Heart right ventricle (tissue), 16 donors: ENCODE measurements around the gene NRF1. TPM values are rescaled to one million over a fixed set of nuclear protein-coding genes. Genes with fewer than 3 reads are reported as not detected.

Experiments
- ATAC-seq, 8 donors: fragments of 200-7000 bp; cut with Tn5 transposase; one replicate each; pipeline ENCODE4 v1.9.1; 2020; ENCODE audit warnings: mild to moderate bottlenecking in 8 of 8, moderate library complexity in 8 of 8, moderate number of reproducible peaks in 1 of 8
- DNase-seq, 2 donors: peaks; one replicate each; pipeline ENCODE4 v3.0.0-alpha.2; 2020
- H3K27ac ChIP-seq, 10 donors: fragments of 200-600 bp; sonication (generic) in 2 of 10; one replicate each; pipeline versions ENCODE4 v1.5.0 to v1.8.0; 2020 to 2022; ENCODE audit warnings: mild to moderate bottlenecking in 3 of 10
- H3K27me3 ChIP-seq, 7 donors: fragments of 200-600 bp; one replicate each; pipeline ENCODE4 v1.8.0; 2021 to 2022; ENCODE audit warnings: mild to moderate bottlenecking in 2 of 7
- H3K36me3 ChIP-seq, 9 donors: fragments of 200-600 bp; sonication (generic) in 1 of 9; one replicate each; pipeline versions ENCODE4 v1.5.0 to v1.8.0; 2020 to 2022; ENCODE audit warnings: mild to moderate bottlenecking in 2 of 9
- H3K4me1 ChIP-seq, 9 donors: fragments of 200-600 bp; sonication (generic) in 1 of 9; one replicate each; pipeline versions ENCODE4 v1.5.0 to v1.8.0; 2020 to 2022; ENCODE audit warnings: mild to moderate bottlenecking in 4 of 9
- H3K4me3 ChIP-seq, 10 donors: fragments of 200-600 bp; sonication (generic) in 2 of 10; one replicate each; pipeline versions ENCODE4 v1.5.0 to v1.8.0; 2020 to 2022; ENCODE audit warnings: mild to moderate bottlenecking in 7 of 10, moderate library complexity in 2 of 10
- H3K9me3 ChIP-seq, 11 donors: fragments of 200-600 bp in 10 of 11; sonication (generic) in 2 of 11; one replicate each; pipeline versions ENCODE4 v1.5.0 to v1.8.0; 2013 to 2022; ENCODE audit warnings: mild to moderate bottlenecking in 2 of 11, control low read depth in 1 of 11, moderate library complexity in 1 of 11
- CTCF ChIP-seq, 9 donors: fragments of 200-600 bp; sonication (generic) in 2 of 9; IDR thresholded peaks; one replicate each; pipeline versions ENCODE4 v1.5.0 to v1.8.0; 2021 to 2022; ENCODE audit warnings: antibody characterized with exemption in 9 of 9, mild to moderate bottlenecking in 5 of 9, moderate library complexity in 1 of 9
- WGBS, 2 donors: extraction: QIAGEN DNeasy Blood & Tissue Kit; methylation state at CpG; one replicate each; pipeline ENCODE4 v1.1.7; 2013; ENCODE audit warnings: inconsistent platforms in 1 of 2; 5-methylcytosine and 5-hydroxymethylcytosine counted together
- intact Hi-C, 10 donors: fragments of 100-400 bp; cut with DNase I; formaldehyde crosslinking; loops; one replicate each; pipeline versions ENCODE4 v1.11.1 to v1.14.2; 2022
- polyA plus RNA-seq, 2 donors: library from polyadenylated mRNA; stranded (reverse); fragments of 200-250 nt; gene quantifications; one replicate each; pipeline ENCODE4 v1.2.3, GENCODE V29; 2013
- total RNA-seq, 10 donors: library from RNA; stranded (reverse); fragmentation: NEBNext Ultra II Directional in 3 of 10; extraction: Animal tissue kit (Norgen Biotek cat#: 25700) in 3 of 10; gene quantifications; one replicate each; pipeline versions ENCODE4 v1.2.1 to v1.2.4, GENCODE V29; 2021 to 2023
- donor health status: Arrhythmogenic right ventricular cardiomyopathy.
- donor health status: ischemic (EF 13 %, LVEDD 7.1; RV severe dilation, severe dysfunction).
- donor health status: healthy with polysubstance abuse.
- donor health status: DM: no; HTN: yes; CAD: no.
- donor health status: DM: no; HTN: no; CAD: no.
- donor health status: ischemic (EF 25% LVEDD 6.9; RV normal size, moderate dysfunction).
- donor health status: ischemic (EF 25% LVEDD 5.7; RV mildly dilated, moderate dysfunction).
- donor health status: healthy.
- donor health status: DM: yes; HTN: yes; CAD: no.
- donor health status: Ischemic cardiomyopathy.
- donor health status: ischemic (EF 35%, LVEDD 5.7; RV mildly dilated, moderate dysfunction).
- donor health status: nonischemic (EF 11% LVEDD 7.7; RV severe dilation, severe dysfunction).
- donor health status: DM: yes; HTN: yes; CAD: no.
- donor health status: PGD.
- donor health status: ischemic (EF 29% LVEDD 5.4; RV normal size, mild dysfunction).
- donor health status: nonischemic (EF 23%, LVEDD 6.1; RV moderate dilation, normal function).

The NRF1 gene
- total and polyA plus RNA-seq, 12 donors: 4.9 to 16.0 (median 12.5) TPM

- DNase-seq (no peak), ATAC-seq (peak in 3 of 8 donors; percentile 24 to 33 (median 31))
- Histone ChIP-seq H3K27ac (no peak overlapping the region), H3K4me3 (no peak overlapping the region), H3K36me3 (peaks cover 0 to 32% (median 27%) of the 10 kb centered on the region in 9 donors), H3K9me3 (peaks cover 0 to 24% (median 8%) of the 10 kb centered on the region in 11 donors), H3K4me1 (peaks cover 0 to 9% (median 0%) of the 10 kb centered on the region in 9 donors), H3K27me3 (no peaks in the 10 kb centered on the region)
- 72 to 78% methylated on average over 5 of the region's 5 CpGs for WGBS, 2 donors
- peak in 8 of 9 donors; percentile 13 to 64 (median 52) for TF ChIP-seq CTCF (IDR thresholded peaks at IDR 0.05)
- intact Hi-C loops: loop anchor here (2.0 to 10.0 kb wide), 7 partner anchors 158 to 350 kb away; no protein-coding TSS in a partner anchor
Observed at GRCh38 chr7:129664029-129665012, 52.8 kb downstream of the NRF1 start.

- WGBS, 2 donors: 82 to 86% methylated on average over 3 of the region's 3 CpGs
- Histone ChIP-seq H3K27me3 (no peaks in the 10 kb centered on the region), H3K36me3 (peaks cover 0 to 25% (median 20%) of the 10 kb centered on the region in 9 donors), H3K4me3 (no peak overlapping the region), H3K27ac (no peak overlapping the region), H3K4me1 (peaks cover 0 to 9% (median 0%) of the 10 kb centered on the region in 9 donors), H3K9me3 (peaks cover 0 to 20% (median 8%) of the 10 kb centered on the region in 11 donors)
- ATAC-seq: peak in 1 of 8 donors; percentile 35
- intact Hi-C loops: loop anchor here (2.0 to 10.0 kb wide), 7 partner anchors 157 to 350 kb away; no protein-coding TSS in a partner anchor
- TF ChIP-seq CTCF (IDR thresholded peaks at IDR 0.05): no peak
- no peak for DNase-seq
Observed at GRCh38 chr7:129665013-129665401, 53.5 kb downstream of the NRF1 start.

GRCh38 chr7:129667116-129667515 lies 55.6 kb downstream of the NRF1 start:
- H3K27ac ChIP-seq: no peak overlapping the region
- H3K9me3 ChIP-seq: peaks cover 0 to 4% (median 0%) of the 10 kb centered on the region in 11 donors
- no peak overlapping the region for H3K4me3 ChIP-seq
- ATAC-seq (no peak), DNase-seq (no peak)
- H3K27me3 ChIP-seq: no peaks in the 10 kb centered on the region
- TF ChIP-seq CTCF (IDR thresholded peaks at IDR 0.05): no peak
- peaks cover 0 to 15% (median 2%) of the 10 kb centered on the region in 9 donors for H3K36me3 ChIP-seq
- intact Hi-C loops: loop anchor here (5.0 to 10.0 kb wide), 6 partner anchors 155 to 348 kb away; no protein-coding TSS in a partner anchor
- peaks cover 0 to 16% (median 5%) of the 10 kb centered on the region in 9 donors for H3K4me1 ChIP-seq
- 97 to 98% methylated on average over 4 of the region's 4 CpGs for WGBS, 2 donors

- Histone ChIP-seq H3K36me3 (peaks cover 0 to 19% (median 4%) of the 10 kb centered on the region in 9 donors), H3K27me3 (no peaks in the 10 kb centered on the region), H3K27ac (no peak overlapping the region), H3K9me3 (no peaks in the 10 kb centered on the region), H3K4me3 (no peak overlapping the region), H3K4me1 (peaks cover 0 to 16% (median 5%) of the 10 kb centered on the region in 9 donors)
- no peak for TF ChIP-seq CTCF (IDR thresholded peaks at IDR 0.05)
- intact Hi-C loops: loop anchor here (5.0 to 10.0 kb wide), 6 partner anchors 155 to 347 kb away; no protein-coding TSS in a partner anchor
- DNase-seq: no peak
- 98 to 99% methylated on average over 1 of the region's 1 CpG for WGBS, 2 donors
- no peak for ATAC-seq
Observed at GRCh38 chr7:129667551-129667950, 56.0 kb downstream of the NRF1 start.
